Muscle of back (tissue), 13 donors: ENCODE results near the gene CRB2. TPM values are rescaled to one million over a fixed set of nuclear protein-coding genes. Genes with fewer than 3 reads are reported as not detected.

Experiments used
- DNase-seq, 3 donors: peaks; one replicate each; pipeline versions ENCODE4 v3.0.0 to v3.0.0-alpha.2; 2013
- long read RNA-seq, 9 donors: transcript quantifications; one replicate each; lab custom pipeline, GENCODE V29; 2026
- polyA plus RNA-seq, 10 donors: library from polyadenylated mRNA; unstranded; fragments of 120-200 nt; gene quantifications; one replicate each; pipeline ENCODE4 v1.2.1, GENCODE V29; 2013; ENCODE audit not compliant: insufficient read length in 10 of 10

Gene CRB2
- under 1 TPM; 0.04 to 0.13 (median 0.10) TPM for polyA plus RNA-seq
- long read RNA-seq, donor 1 = 0 reads
- long read RNA-seq, donor 2 = 0 reads
- long read RNA-seq, donor 3 = 0 reads
- long read RNA-seq, donor 4 = 0 reads
- long read RNA-seq, donor 5 = 0 reads
- long read RNA-seq, donor 6 = 0 reads
- long read RNA-seq, donor 7 = 0 reads
- long read RNA-seq, donor 8 = 0 reads
- long read RNA-seq, donor 9 = 0 reads

DNA sequence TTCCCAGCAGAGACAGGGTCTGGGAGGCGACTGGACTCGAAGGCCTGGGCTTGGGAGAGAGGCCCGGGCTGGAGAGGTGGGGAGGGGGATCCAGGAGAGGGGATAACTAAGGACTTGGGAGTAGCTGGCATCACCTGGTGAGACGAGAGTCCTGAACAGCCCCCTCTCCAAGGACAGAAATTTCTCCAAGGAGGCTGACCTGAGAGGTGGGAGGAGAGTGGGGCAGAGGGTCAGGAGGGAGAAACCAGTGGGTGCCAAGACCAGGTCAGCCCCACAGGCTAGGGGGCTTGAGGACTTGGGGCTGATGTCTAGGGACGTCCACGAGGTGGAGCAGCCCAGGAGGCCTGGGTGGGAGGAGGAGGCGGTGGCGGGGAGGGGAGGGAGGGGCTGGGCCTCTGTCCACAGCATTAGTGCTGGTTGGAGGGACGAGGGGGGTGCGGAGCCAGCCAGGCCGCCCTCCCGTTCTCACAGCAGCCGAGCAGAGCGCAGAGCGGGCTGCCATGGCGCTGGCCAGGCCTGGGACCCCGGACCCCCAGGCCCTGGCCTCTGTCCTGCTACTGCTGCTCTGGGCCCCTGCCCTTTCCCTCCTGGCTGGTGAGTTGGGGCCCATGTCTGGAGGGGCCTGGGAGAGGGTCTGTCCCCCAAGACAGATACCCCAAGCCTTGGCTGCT, at the start of gene CRB2:
Gene CRB2 (plus strand): TSS at position 437 of the 671 bp plus-strand sequence. CDS start 64 bp downstream, at position 501.
- no peak for DNase-seq

DNA sequence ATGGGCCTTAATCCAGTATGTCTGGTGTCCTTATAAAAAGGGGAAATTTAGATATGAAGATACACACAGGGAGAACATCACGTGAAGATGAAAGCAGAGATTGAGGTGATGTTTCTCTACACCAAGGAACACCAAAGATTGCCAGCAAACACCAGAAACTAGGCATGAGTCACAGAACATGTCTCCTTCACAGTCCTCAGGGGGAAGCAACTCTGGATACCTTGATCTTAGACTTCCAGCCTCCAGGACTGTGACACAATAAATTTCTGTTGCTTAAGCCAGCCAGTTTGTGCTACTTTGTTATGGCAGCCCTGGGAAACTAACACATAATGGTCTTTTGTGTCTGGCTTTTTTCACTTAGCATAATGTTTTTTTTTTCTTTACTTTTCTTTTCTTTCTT, 46.4 kb upstream of the CRB2 start:
- no peak for DNase-seq

DNA sequence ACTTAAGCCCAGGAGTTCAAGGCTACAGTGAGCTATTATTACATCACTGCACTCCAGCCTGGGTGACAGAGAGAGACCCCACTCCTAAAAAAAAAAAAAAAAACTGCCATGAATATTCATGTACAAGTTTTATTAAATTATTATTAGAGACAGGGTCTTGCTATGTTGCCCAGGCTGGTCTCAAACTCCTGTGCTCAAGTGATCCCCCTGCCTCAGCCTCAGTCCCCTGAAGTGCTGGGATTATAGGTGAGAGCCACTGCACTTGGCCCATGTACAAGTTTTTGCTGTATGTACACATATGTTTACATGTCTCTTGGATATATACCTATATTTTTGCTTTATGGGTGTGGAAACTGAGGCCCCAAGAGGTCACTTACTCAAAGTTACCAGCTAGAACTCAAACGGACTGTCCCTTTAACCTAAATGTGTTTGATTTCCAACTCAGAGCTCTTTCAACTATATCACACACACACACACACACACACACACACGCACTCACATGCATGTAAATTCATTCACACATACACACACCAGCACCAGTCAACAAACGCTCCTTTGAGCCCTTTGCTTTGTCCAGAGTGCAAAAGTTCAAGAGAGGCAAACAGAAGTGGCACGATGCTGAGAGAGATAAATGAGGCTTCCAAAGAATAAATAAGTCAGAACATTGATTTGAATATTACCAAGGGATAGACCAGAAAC, 45.3 kb upstream of the CRB2 start:
- DNase-seq = no peak

DNA sequence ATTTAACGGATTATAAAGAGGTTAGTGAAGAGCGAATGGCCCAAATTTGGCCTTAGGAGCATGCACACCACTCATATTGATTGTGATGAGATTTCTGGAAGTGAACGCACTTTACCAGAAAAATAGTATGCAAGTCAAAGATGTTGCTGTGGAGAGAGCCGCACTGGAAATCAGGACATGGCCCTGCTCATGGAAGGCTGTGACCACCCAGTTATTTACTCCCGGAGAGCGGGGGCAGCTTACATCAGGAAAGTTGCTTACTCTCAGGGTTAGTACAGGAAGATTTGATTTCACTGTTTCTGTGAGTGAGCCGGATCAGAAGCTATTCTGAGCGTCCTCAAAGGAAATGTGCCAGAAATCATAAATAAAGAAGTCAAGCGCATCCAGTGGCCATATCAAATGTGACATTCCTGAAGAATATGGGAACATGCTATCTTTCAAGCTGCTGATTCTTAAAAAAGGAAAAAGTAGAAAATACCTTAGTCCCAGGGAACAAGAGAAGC, 44.7 kb upstream of the CRB2 start:
- no peak for DNase-seq

DNA sequence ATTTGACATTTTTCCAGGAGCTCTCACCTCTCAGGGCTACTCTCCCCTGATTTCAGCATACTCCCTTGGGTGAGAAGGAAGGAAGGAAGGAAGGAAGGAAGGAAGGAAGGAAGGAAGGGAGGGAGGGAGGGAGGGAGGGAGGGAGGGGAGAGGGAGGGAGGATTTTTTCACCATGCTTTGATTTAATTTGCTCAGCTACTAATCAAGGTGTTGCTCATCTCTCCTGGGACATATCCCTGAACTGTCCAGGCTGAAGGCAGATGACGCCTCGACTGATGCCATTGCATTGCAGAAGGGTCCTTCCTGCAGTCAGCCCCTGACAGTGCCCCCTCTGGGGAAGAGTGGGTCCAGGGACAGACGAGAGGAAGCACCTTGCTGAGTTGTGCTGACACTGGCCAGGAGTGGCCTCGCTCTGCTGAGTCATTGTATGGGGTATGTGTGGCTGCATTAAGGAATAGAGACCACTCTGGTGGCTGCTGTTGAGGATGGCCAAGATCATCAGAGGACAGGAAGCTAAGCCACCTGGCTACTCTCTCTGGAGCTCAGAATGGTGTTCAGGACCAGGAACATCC, 43.6 kb upstream of the CRB2 start:
- no peak for DNase-seq

DNA sequence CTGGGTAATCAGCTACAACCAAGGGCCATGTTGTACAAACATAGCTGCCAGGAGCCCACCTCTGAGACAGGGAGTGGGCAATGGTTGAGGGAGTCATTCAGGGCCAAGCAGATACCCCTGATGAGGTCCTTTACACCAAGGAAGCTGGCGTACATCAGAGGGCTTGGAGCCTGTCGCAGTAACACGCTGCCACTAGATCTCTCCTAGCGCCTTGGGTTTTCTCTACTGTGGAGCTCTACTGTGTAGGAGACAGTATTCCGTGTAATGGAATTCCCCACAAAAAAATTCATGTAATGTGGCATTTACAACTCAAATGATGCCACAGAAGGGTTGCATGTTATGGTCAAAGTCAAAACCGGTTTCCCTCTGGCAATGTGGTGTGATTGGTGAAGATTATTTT, 41.4 kb upstream of the CRB2 start:
- no peak for DNase-seq

DNA sequence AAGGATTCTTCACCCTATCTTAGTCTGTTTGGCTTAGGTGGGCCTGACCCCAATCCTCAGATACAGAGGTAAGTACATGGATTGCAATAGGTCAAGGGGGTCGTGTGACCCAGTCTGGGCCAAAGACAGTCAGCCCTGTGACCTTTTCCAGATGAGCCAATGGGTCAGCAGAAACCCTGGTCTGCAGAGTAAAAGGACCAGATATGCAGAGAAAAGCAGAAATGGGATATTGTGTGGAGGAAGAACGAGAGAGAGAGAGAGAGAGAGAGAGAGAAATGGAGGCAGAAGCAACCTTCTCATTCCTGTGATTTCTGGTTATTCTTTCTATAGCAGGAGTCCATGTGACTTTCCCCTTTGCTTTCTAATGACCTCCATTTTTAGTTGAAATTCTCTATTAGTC, 40.4 kb upstream of the CRB2 start:
- DNase-seq = no peak

DNA sequence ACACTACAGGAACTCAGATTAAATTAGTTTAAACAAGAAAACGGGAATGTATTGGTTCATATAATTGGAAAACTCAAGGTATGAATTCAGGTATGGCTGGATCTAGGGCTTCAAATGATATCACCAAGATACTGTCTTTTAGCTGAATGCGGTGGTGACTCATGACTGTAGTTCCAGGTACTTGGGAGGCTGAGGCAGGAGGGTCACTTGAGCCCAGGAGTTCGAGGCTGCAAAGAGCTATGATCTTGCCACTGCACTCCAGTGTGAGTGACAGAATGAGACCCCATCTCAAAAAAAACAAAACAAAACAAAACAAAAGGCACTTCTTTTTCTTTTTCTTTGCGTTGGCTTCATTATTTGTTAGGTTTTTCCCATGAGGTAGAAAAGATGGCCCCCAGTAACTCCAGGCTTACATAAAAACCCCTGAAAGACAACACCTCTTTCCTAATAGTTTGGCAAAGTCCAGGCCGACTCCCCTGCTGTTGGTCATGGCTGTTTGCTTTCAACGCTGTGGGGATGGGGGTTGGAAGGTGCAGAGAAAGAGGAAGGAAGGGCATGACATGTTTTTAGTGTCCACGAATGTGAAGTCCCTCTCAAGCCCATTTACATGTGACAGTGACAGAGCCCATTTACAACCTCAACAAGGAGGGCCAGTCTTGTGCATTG, 39.8 kb upstream of the CRB2 start:
- DNase-seq = no peak

DNA sequence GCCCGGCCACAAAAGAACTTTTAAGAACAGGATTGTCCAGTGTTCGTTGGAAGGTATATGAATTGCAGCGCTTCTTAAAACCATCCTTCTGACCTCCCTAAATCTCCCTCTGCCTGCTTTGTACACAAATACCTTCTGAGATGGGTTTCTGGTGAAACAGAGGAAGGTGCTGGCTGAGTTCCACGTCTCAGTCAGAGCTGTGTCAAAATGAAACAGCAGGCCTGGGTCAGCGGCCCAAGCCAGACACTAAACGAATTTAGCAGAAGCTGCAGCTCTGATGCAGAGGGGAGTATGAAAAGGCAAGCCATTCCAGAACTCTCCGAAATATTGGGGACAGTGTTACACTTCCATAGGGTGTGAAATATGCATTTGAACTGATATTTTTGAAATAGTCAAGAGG, 37.8 kb upstream of the CRB2 start:
- peak in 2 of 3 donors; percentile 45 to 61 for DNase-seq

DNA sequence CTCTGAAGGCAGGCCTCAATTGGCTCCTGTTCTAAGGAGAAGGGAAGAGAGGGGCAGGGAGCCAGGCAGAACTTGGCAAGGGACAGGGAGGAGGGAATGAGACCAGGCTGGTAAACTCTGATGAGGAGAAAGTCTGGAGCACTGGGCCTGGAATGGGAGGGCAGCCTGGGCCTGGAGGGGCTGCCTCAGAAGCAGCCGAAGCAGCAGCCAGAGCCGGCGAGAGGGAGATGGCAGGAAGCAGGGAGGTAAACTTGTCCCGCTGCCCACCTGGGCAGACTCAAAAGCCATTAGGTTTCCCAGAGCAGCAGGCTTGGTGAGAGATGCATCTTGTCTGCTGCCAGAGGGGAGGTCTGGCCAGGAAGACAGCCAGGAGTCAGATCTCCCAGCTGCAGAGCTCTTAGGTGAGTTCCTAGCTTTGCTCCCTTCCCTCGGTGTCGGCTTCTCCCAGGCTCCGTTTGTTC, 37.0 kb upstream of the CRB2 start:
- DNase-seq = peak in 2 of 3 donors; percentile 66 to 75

DNA sequence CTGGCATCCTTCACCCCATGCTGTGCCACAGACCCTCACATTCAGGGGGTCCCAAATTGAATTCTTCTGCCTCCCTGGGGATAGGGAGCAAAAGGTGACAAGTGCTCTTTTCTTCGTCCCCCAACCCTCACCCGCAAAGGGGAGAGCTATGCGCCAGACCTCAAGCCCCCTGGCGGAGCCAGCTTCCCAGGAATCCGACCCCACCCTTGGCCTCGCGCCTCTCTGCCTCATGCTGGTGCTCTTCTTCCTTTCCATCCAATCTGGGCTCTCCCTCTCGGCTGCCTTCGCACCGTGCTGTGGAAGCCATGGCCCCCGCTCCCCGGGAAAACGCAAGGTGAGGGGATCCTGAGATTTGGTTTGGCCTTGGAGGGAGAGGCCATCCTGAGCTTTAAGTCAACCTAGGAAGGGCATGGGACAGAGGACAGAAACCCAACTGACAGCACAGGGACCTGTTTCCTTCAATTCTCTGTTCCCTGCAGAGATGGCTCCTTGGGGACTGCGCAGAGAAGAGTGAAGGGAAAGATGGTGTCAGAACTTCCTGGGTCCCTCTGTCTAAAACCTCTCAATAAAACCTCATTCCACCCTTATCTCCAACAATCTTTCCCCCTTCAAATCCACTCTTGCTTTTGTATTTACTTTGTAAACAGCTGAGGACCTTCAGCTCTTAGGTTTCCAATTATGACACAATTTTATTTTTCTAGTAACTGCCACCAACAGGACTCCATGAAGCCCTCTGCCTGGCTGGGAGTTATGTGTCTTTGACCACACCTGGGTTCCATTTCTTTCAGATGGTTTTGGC, 36.3 kb upstream of the CRB2 start:
- DNase-seq = no peak

DNA sequence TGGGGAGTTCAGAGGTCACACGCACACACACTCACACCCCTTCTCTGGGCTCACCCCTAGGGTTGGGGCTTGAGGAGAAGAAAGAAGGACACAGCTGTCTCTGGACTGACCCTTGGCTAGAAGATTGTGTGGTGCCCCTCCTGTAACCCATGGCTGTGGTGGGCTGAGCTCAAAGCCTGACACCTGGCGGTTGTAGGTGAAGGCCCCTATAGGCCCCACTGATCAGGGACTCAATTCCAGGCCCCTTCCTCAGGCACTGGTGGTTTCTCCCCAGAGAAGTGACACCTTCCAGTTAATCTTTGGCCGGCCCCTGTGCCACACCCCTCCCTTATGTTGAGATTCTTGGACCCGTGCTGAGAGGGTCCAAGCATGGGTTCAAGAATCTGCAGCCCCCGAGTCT, 35.2 kb upstream of the CRB2 start:
- no peak for DNase-seq

DNA sequence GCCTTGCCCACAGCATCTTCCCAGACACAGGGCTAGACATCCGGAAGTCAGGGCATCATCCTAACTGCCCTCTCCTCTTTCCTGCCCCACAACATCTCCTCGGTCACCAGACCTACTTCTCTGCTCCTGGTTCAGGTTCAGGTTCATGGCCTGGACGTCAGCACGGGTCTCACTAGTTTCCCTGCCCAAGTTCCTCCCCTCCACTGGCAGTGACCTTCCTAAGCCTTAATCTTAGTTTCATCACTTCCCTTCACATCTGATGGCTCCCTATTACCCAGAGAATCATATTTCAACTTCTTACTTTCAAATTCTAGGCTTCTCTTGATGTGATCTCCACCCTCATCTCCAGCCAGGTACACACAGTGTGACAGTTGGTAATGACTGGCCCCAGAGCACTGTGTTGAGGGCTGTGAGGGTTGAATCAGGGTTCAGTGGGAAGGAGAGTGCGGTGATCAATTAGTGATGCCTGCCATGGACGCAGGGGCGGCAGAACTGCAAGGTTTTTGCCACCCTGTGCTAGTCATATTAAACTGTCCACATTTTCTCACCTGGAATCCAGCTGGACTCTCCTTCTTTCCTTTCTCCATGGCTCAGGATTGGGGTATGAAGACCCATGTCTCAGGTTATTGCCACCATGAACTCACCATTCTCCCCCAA, 34.3 kb upstream of the CRB2 start:
- no peak for DNase-seq

DNA sequence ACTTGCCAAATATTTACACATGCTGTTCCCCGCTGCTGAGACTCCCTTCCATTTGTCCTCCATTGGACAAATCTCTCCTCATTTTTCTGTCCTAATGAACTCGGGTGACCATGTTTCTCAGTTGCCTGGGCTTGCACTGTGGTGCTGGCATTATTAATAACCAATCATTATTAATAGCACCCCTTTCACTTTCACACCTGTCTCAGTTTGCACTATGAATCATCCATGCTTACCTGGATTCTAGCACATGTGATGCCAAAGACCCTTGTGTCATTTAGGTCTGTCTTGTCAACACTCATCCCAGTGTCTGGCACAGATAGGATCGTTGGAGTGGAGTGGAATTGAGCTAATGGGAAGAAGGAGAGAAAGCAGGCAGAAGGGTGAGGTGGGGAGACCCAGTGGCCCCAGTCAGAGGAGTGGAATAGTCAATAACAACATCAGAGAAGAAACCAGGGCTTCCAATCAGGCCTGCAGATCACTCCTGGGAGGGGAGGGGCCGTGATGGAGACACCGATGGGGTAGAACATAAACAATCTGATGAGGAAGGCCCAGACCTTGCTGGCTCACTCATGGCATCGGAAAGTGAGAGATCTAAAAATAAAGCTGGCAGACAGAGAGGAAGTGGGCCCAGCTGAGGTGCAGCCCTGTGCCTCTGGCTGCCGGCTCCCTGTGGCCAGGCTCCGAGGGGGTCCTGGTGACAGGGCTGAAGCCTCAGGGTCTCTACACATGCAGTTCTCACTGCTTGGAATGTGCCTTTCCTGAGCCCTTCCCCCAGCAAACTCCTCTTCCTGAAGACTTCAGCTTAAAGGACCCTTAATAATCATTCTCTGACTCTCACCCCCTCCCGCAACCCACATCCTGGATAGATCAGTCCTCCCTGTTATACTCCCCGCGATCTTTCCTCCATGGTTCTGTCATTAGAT, 33.5 kb upstream of the CRB2 start:
- DNase-seq = no peak

DNA sequence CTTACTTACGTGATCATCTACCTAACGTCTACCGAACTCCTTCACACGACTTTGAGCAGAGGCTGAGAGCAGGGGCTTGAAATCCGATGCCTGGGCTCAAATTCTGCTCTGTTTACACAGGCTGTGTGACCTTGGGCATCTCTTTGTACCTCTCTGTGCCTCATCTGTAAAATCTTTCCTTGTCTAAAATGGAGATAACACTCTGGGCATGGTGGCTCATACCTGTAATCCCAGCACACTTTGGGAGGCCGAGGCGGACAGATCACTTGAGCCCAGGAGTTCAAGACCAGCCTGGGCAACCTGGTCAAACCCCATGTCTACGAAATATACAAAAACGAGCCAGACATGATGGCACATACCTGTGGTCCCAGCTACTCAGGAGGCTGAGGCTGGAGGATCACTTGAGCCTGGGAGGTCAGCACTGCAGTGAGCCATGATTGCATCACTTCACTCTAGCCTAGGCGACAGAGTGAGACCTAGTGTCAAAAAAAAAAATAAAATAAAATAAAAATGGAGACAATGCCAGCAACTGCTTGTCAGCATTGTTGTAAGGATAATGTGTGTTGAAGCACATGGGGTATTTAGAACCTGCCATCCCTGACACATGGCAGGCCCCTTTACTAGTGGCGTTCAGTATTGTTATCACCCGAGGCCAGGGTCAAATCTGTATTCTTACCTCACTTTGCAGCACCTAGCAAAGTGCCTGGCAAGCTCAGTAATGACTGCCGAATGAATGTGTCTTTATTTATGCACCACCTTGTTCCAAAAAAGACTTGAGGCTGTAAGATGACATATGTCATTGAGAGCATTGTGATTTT, 32.6 kb upstream of the CRB2 start:
- DNase-seq = no peak

DNA sequence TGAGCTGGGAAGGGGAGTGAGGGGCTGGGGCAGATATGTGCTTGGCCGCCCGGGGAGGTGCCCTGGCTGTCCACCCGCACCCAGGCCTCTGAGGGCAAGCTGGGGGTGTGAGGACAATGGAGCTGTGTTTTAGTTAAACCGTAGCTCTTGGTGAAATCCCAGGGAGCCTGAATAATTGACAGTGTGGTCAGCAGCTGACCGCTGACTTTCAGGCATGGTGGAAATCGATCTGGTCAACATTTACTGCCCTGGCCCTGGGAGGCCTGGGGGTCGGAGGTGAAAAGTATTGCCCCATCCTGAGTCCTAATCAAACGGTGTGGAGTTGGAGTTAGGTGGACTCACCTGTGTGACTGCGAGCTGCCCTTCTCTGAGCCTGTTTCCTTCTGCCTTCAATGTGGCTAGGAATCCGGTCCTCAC, 31.2 kb upstream of the CRB2 start:
- DNase-seq = no peak

DNA sequence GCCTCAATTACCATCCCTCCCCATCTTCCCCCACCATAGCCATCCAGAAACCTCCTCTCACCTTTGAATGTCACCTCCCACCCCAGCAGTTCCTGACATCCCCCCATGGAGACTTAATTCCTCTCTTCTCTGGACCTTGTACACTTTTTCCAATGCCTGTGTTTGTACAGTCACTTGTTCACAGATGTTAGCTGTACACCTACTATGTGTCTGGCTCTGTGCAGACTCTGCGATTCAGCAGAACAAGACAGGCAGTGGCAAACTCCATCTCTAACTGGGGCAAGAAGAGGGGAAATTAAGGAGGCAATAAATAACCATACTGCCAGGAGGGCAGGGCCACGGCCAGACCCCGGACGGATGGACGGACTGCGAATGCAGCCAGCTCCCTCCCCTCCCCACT, 29.8 kb upstream of the CRB2 start:
- no peak for DNase-seq

DNA sequence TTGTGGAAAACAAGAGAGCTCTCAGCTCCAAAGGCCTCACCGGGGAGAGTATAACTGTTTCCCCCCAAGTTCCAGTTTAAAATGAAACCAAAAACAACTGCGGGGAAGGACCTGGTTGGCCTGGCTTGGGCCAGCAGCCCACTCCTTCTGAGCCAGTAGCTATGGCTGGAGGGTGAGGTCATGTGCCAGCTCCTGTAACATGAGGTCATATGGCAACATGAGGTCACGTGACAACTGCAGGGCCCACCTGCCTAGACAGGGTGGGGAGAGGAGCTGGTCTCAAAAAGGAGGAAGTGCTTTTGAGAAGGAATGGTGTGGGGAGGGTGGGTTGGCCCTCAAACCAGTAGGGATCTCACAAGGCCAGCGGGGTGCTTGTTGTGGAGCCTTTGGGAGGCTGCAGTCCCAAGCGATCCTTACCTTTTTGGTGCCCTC, 29.3 kb upstream of the CRB2 start:
- peak in 1 of 3 donors; percentile 57 for DNase-seq
